RWPE1 (cell line): ENCODE measurements around the gene ZNF485.

Source experiments
- CTCF ChIA-PET: fragments of 350-600 bp; sonication (Branson Sonifier 250); formaldehyde crosslinking; extraction: SDS; loops from one replicate; lab custom pipeline; 2021; lab: Yijun Ruan, JAX
- POLR2A ChIA-PET: fragments of 400-600 bp; formaldehyde crosslinking; extraction: SDS; loops from one replicate; lab custom pipeline; 2020; ENCODE audit warnings: antibody characterized with exemption; ENCODE audit not compliant: low non-redundant PET; lab: Yijun Ruan, JAX
- DNase-seq: peaks from one replicate; pipeline ENCODE4 v3.0.0; 2012; ENCODE audit warnings: low spot score
- H3K27ac ChIP-seq: fragments of 450-650 bp; 2 replicates; pipeline ENCODE4 v1.5.1; 2017
- TF ChIP-seq, protein P1 (sequence below): fragments of 450-650 bp; conservative IDR thresholded peaks from 2 replicates; pipeline ENCODE4 v1.5.1; 2017; ENCODE audit warnings: low read depth, mild to moderate bottlenecking

Gene ZNF485

GRCh38 chr10:43605850-43606322 lies 352 bp upstream of the ZNF485 start:
- ChIA-PET POLR2A (no interaction called here), CTCF (no interaction called here)
- no peak for DNase-seq
- peak overlapping the region; percentile 60; the same call in 1 of the 2 replicates for H3K27ac ChIP-seq
- TF ChIP-seq, protein P1, sequence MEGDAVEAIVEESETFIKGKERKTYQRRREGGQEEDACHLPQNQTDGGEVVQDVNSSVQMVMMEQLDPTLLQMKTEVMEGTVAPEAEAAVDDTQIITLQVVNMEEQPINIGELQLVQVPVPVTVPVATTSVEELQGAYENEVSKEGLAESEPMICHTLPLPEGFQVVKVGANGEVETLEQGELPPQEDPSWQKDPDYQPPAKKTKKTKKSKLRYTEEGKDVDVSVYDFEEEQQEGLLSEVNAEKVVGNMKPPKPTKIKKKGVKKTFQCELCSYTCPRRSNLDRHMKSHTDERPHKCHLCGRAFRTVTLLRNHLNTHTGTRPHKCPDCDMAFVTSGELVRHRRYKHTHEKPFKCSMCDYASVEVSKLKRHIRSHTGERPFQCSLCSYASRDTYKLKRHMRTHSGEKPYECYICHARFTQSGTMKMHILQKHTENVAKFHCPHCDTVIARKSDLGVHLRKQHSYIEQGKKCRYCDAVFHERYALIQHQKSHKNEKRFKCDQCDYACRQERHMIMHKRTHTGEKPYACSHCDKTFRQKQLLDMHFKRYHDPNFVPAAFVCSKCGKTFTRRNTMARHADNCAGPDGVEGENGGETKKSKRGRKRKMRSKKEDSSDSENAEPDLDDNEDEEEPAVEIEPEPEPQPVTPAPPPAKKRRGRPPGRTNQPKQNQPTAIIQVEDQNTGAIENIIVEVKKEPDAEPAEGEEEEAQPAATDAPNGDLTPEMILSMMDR, result no peak

DNA sequence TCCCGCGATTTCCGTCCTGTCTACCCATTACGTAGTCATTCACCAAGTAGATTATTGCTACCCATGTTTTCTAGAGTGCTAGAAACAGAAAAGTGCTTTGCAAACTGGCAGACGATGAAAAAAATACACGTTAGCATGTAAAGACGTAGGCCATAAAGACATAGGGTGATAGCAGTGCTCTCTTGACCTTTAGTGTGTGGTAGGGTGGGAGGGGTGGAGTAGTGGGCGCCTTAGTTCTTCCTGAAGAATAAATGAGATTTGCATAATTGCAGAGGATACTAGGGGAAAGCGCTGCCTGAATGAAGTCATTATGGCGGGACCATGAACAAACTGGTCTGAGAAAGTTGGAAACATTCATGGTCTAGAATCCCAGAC lies 948 bp downstream of the ZNF485 start:
- TF ChIP-seq, protein P1, result no peak
- H3K27ac ChIP-seq, result peak overlapping the region; percentile 60
- DNase-seq, result no peak
- POLR2A ChIA-PET, result interaction anchor here (0.6 kb wide), 1 partner anchor 475 kb away, joined by 4 read pairs; no protein-coding TSS in a partner anchor
- CTCF ChIA-PET, result no interaction called here

DNA sequence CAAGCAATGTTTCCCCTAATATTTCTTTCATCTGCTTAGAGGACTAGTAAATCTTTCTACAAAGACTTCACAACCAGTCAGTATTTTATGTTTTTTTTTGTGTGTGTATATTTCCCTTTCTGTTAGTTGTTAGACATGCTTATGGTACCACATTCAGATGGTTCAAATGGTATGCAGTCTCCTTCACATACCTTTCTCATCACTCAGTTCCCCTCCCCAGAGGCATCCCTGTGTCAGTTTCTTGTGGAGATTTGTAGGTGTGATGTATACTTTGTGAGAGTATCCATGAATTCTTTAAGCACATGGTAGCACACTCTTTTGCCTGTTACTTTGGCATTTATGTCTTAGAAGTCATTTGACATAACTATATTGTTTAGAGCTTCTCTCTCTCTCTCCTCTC lies 4.4 kb downstream of the ZNF485 start:
- TF ChIP-seq, protein P1, result no peak
- POLR2A ChIA-PET, result no interaction called here
- DNase-seq, result no peak
- no peak overlapping the region for H3K27ac ChIP-seq
- CTCF ChIA-PET, result no interaction called here

DNA sequence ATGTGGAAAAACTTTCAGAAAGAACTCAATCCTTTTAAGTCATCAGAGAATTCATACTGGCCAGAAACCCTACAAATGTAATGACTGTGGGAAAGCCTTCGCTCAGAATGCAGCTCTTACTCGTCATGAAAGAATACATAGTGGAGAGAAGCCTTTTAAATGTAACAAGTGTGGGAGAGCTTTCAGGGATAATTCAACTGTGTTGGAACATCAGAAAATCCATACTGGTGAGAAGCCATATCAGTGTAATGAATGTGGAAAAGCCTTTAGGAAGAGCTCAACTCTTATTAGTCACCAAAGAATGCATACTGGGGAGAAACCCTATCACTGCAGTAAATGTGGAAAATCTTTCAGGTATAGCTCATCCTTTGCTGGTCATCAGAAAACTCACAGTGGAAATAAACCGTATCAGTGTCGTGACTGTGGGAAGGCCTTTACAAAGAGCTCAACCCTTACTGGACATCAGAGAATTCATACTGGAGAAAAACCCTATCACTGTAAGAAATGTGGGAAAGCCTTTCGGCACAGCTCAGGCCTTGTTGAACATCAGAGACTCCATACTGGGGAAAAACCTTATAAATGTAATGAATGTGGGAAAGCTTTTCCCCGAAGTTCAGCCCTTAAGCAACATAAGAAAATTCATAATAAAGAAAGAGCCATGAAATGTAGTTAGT lies 10.6 kb downstream of the ZNF485 start:
- TF ChIP-seq, protein P1, result no peak
- no peak for DNase-seq
- no peak overlapping the region for H3K27ac ChIP-seq
- ChIA-PET CTCF (no interaction called here), POLR2A (no interaction called here)

GRCh38 chr10:43619368-43619767 lies 13.1 kb downstream of the ZNF485 start:
- H3K27ac ChIP-seq, result no peak overlapping the region
- DNase-seq, result no peak
- POLR2A ChIA-PET, result no interaction called here
- CTCF ChIA-PET, result no interaction called here
- TF ChIP-seq, protein P1, result no peak

GRCh38 chr10:43622038-43622437 lies 15.8 kb downstream of the ZNF485 start:
- TF ChIP-seq, protein P1, result no peak
- DNase-seq, result no peak
- ChIA-PET POLR2A (no interaction called here), CTCF (no interaction called here)
- no peak overlapping the region for H3K27ac ChIP-seq
